Activated CD4-positive, alpha-beta memory T cell treated with anti-CD3 and anti-CD28 coated beads for 36 hours (primary cell): Measurements from ENCODE around the gene LYPD3. TPM values are rescaled to one million over a fixed set of nuclear protein-coding genes. Genes with fewer than 3 reads are reported as not detected.
A peak's percentile ranks its signal among the peaks of the same experiment; 100 is the strongest.

Source experiments
- CTCF ChIA-PET: fragments of 350-600 bp; sonication (Branson Sonifier 250); formaldehyde crosslinking; loops from one replicate; lab custom pipeline; 2021; ENCODE audit warnings: antibody characterized with exemption, inconsistent platforms; lab: Charles Lee
- POLR2A ChIA-PET: fragments of 350-600 bp; sonication (Branson Sonifier 250); formaldehyde crosslinking; loops from one replicate; lab custom pipeline; 2021; ENCODE audit warnings: antibody characterized with exemption; lab: Charles Lee
- DNase-seq: peaks from one replicate; pipeline ENCODE4 v3.0.0-alpha.2; 2020
- H3K27ac Mint-ChIP-seq: one replicate; pipeline ENCODE4 v1.8.0; 2021; ENCODE audit warnings: mixed read lengths
- H3K27me3 Mint-ChIP-seq: one replicate; pipeline ENCODE4 v1.8.0; 2021; ENCODE audit warnings: mixed read lengths
- H3K36me3 Mint-ChIP-seq: one replicate; pipeline ENCODE4 v1.8.0; 2021; ENCODE audit warnings: mixed read lengths
- H3K4me1 Mint-ChIP-seq: one replicate; pipeline ENCODE4 v1.8.0; 2021; ENCODE audit warnings: low read depth, mixed read lengths
- H3K4me3 Mint-ChIP-seq: one replicate; pipeline ENCODE4 v1.8.0; 2021; ENCODE audit warnings: mild to moderate bottlenecking, mixed read lengths
- H3K9me3 Mint-ChIP-seq: one replicate; pipeline ENCODE4 v1.8.0; 2021; ENCODE audit warnings: mixed read lengths
- intact Hi-C: fragments of 100-400 bp; cut with micrococcal nuclease; formaldehyde crosslinking; loops from one replicate; pipeline ENCODE4 v1.15.1; 2023
- total RNA-seq, 2 experiments: library from RNA; stranded (reverse); gene quantifications; one replicate each; pipeline ENCODE4 v1.2.3, GENCODE V29; 2021

The LYPD3 gene
- total RNA-seq, 2 experiments from 2014 or later, result 2.3 TPM

- no peaks in the 10 kb centered on the region for H3K27me3 Mint-ChIP-seq
- no peak overlapping the region for H3K27ac Mint-ChIP-seq
- H3K4me1 Mint-ChIP-seq, result peaks cover 23% of the 10 kb centered on the region
- H3K4me3 Mint-ChIP-seq, result peak overlapping the region; percentile 94
- no peaks in the 10 kb centered on the region for H3K9me3 Mint-ChIP-seq
- ChIA-PET CTCF (interaction anchor here (0.7 to 4.3 kb wide), 3 partner anchors 55 to 70 kb away, joined by 3 to 47 read pairs (median 8); no protein-coding TSS in a partner anchor), POLR2A (no interaction called here)
- intact Hi-C loops, result no loop called here
- no peak for DNase-seq
- H3K36me3 Mint-ChIP-seq, result peaks cover 1% of the 10 kb centered on the region
These were observed 37.1 kb upstream of the LYPD3 start for GRCh38 chr19:43502419-43502976.

GRCh38 chr19:43501661-43502418 is 36.4 kb upstream of the LYPD3 start:
- H3K9me3 Mint-ChIP-seq, result no peaks in the 10 kb centered on the region
- H3K4me3 Mint-ChIP-seq, result no peak overlapping the region
- intact Hi-C loops, result no loop called here
- ChIA-PET POLR2A (no interaction called here), CTCF (interaction anchor here (0.7 to 1.1 kb wide), 2 partner anchors 55 to 69 kb away, joined by 3 to 8 read pairs; no protein-coding TSS in a partner anchor)
- no peaks in the 10 kb centered on the region for H3K27me3 Mint-ChIP-seq
- H3K4me1 Mint-ChIP-seq, result peaks cover 23% of the 10 kb centered on the region
- peaks cover 3% of the 10 kb centered on the region for H3K36me3 Mint-ChIP-seq
- H3K27ac Mint-ChIP-seq, result no peak overlapping the region
- DNase-seq, result no peak

GRCh38 chr19:43499042-43499441 is 33.6 kb upstream of the LYPD3 start:
- CTCF ChIA-PET, result interaction anchor here (2.4 kb wide), 1 partner anchor 52 kb away, joined by 9 read pairs; no protein-coding TSS in a partner anchor
- Mint-ChIP-seq H3K27me3 (no peaks in the 10 kb centered on the region), H3K4me3 (no peak overlapping the region)

GRCh38 chr19:43498233-43498842 is 32.9 kb upstream of the LYPD3 start:
- Mint-ChIP-seq H3K27ac (no peak overlapping the region), H3K4me3 (no peak overlapping the region), H3K4me1 (peaks cover 13% of the 10 kb centered on the region), H3K27me3 (no peaks in the 10 kb centered on the region), H3K36me3 (peaks cover 13% of the 10 kb centered on the region), H3K9me3 (no peaks in the 10 kb centered on the region)
- POLR2A ChIA-PET, result no interaction called here
- CTCF ChIA-PET, result interaction anchor here (1.0 to 2.4 kb wide), 2 partner anchors 35 to 51 kb away, joined by 4 to 9 read pairs; no protein-coding TSS in a partner anchor
- intact Hi-C loops, result no loop called here
- no peak for DNase-seq

More at GRCh38 chr19:43499042-43499441, 33.6 kb upstream of the LYPD3 start:
- no peaks in the 10 kb centered on the region for H3K9me3 Mint-ChIP-seq
- DNase-seq, result no peak
- peaks cover 13% of the 10 kb centered on the region for H3K36me3 Mint-ChIP-seq
- intact Hi-C loops, result no loop called here
- POLR2A ChIA-PET, result no interaction called here
- no peak overlapping the region for H3K27ac Mint-ChIP-seq
- peaks cover 17% of the 10 kb centered on the region for H3K4me1 Mint-ChIP-seq

- no peaks in the 10 kb centered on the region for H3K27me3 Mint-ChIP-seq
- H3K4me1 Mint-ChIP-seq, result peaks cover 2% of the 10 kb centered on the region
- no peak for DNase-seq
- H3K36me3 Mint-ChIP-seq, result peaks cover 13% of the 10 kb centered on the region
- H3K9me3 Mint-ChIP-seq, result no peaks in the 10 kb centered on the region
- intact Hi-C loops, result no loop called here
- H3K27ac Mint-ChIP-seq, result no peak overlapping the region
- POLR2A ChIA-PET, result no interaction called here
- CTCF ChIA-PET, result interaction anchor here (0.6 kb wide), 2 partner anchors 46 to 50 kb away, joined by 3 read pairs; no protein-coding TSS in a partner anchor
- no peak overlapping the region for H3K4me3 Mint-ChIP-seq
These were observed 31.6 kb upstream of the LYPD3 start for GRCh38 chr19:43496960-43497359.

GRCh38 chr19:43495082-43495481 is 29.7 kb upstream of the LYPD3 start:
- H3K4me1 Mint-ChIP-seq, result no peaks in the 10 kb centered on the region
- intact Hi-C loops, result no loop called here
- H3K27me3 Mint-ChIP-seq, result no peaks in the 10 kb centered on the region
- H3K27ac Mint-ChIP-seq, result no peak overlapping the region
- DNase-seq, result no peak
- no peaks in the 10 kb centered on the region for H3K9me3 Mint-ChIP-seq
- peaks cover 12% of the 10 kb centered on the region for H3K36me3 Mint-ChIP-seq
- no peak overlapping the region for H3K4me3 Mint-ChIP-seq
- ChIA-PET POLR2A (interaction anchor here (0.7 to 0.8 kb wide), 2 partner anchors 9 to 31 kb away, joined by 3 read pairs; partner anchors contain the start of gene PHLDB3), CTCF (interaction anchor here (1.5 kb wide), 1 partner anchor 24 kb away, joined by 4 read pairs; no protein-coding TSS in a partner anchor)

GRCh38 chr19:43490759-43491158 is 25.4 kb upstream of the LYPD3 start:
- Mint-ChIP-seq H3K36me3 (peaks cover 4% of the 10 kb centered on the region), H3K9me3 (no peaks in the 10 kb centered on the region), H3K4me3 (no peak overlapping the region), H3K4me1 (peaks cover 3% of the 10 kb centered on the region), H3K27me3 (no peaks in the 10 kb centered on the region), H3K27ac (no peak overlapping the region)
- ChIA-PET CTCF (interaction anchor here (1.2 to 1.4 kb wide), 2 partner anchors 29 to 44 kb away, joined by 3 read pairs; no protein-coding TSS in a partner anchor), POLR2A (interaction anchor here (1.0 kb wide), 1 partner anchor 10 kb away, joined by 3 read pairs; no protein-coding TSS in a partner anchor)
- intact Hi-C loops, result no loop called here
- no peak for DNase-seq

- H3K36me3 Mint-ChIP-seq, result peaks cover 3% of the 10 kb centered on the region
- DNase-seq, result no peak
- no peak overlapping the region for H3K27ac Mint-ChIP-seq
- H3K4me1 Mint-ChIP-seq, result peaks cover 3% of the 10 kb centered on the region
- intact Hi-C loops, result no loop called here
- no peaks in the 10 kb centered on the region for H3K27me3 Mint-ChIP-seq
- no peak overlapping the region for H3K4me3 Mint-ChIP-seq
- no peaks in the 10 kb centered on the region for H3K9me3 Mint-ChIP-seq
- ChIA-PET POLR2A (interaction anchor here (1.0 kb wide), 1 partner anchor 10 kb away, joined by 3 read pairs; no protein-coding TSS in a partner anchor), CTCF (interaction anchor here (1.2 to 1.4 kb wide), 2 partner anchors 30 to 43 kb away, joined by 3 read pairs; no protein-coding TSS in a partner anchor)
These were observed 24.7 kb upstream of the LYPD3 start for GRCh38 chr19:43489979-43490599.

- H3K36me3 Mint-ChIP-seq, result no peaks in the 10 kb centered on the region
- no peak overlapping the region for H3K27ac Mint-ChIP-seq
- CTCF ChIA-PET, result no interaction called here
- H3K27me3 Mint-ChIP-seq, result no peaks in the 10 kb centered on the region
- intact Hi-C loops, result no loop called here
- POLR2A ChIA-PET, result no interaction called here
- H3K4me3 Mint-ChIP-seq, result no peak overlapping the region
- H3K9me3 Mint-ChIP-seq, result no peaks in the 10 kb centered on the region
- peaks cover 3% of the 10 kb centered on the region for H3K4me1 Mint-ChIP-seq
- no peak for DNase-seq
These were observed 23.9 kb upstream of the LYPD3 start for GRCh38 chr19:43489310-43489709.

GRCh38 chr19:43488179-43488578 is 22.8 kb upstream of the LYPD3 start:
- no peaks in the 10 kb centered on the region for H3K36me3 Mint-ChIP-seq
- H3K4me3 Mint-ChIP-seq, result no peak overlapping the region
- CTCF ChIA-PET, result no interaction called here

GRCh38 chr19:43486412-43486811 is 21.0 kb upstream of the LYPD3 start:
- DNase-seq, result no peak
- CTCF ChIA-PET, result no interaction called here
- POLR2A ChIA-PET, result no interaction called here
- Mint-ChIP-seq H3K27me3 (no peaks in the 10 kb centered on the region), H3K4me3 (no peak overlapping the region), H3K36me3 (no peaks in the 10 kb centered on the region), H3K4me1 (peaks cover 3% of the 10 kb centered on the region), H3K9me3 (no peaks in the 10 kb centered on the region), H3K27ac (no peak overlapping the region)
- intact Hi-C loops, result no loop called here

More at GRCh38 chr19:43488179-43488578, 22.8 kb upstream of the LYPD3 start:
- intact Hi-C loops, result no loop called here
- POLR2A ChIA-PET, result no interaction called here
- Mint-ChIP-seq H3K27ac (no peak overlapping the region), H3K27me3 (no peaks in the 10 kb centered on the region), H3K4me1 (peaks cover 3% of the 10 kb centered on the region), H3K9me3 (no peaks in the 10 kb centered on the region)
- DNase-seq, result no peak
